ENCODE results near the gene SMG5.

SMG5 gene

DNA sequence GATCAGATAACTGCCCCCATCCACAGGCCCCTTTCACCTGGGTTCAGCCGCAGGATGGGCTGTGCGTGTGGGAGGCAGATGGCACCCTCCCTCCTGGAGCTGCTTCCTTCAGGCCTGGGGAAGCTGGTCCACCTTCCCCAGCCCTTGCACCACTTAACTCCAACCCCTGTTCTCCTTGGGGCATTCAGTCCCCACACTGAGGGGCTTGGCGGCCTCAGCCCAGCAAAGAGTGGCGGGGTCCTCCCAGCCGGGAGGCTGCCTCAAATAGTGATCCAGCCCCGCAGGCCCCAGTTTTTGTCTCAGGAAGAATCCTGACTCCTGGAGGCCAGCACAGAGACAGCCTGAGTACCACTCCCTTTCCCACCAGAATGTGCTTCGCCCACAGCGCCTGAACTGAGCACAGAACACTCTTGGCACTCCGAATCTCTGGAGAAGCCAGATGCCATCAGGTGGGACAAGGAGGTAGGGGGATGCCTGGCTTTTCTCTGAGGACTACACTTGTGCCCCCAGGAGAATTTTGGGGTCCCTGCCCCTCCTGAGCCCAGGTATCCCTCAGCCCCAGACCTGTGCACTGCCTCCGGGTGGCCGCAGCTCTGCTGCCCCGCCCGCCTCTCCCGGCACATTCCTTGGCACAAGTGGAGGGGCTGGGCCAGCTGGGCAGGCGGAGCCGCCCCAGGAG, 35.7 kb downstream of the SMG5 start:
- Mint-ChIP-seq H3K9me3 (no peaks in the 10 kb centered on the region), H3K4me1 (peaks cover 30% of the 10 kb centered on the region), H3K36me3 (peaks cover 13% of the 10 kb centered on the region), H3K4me3 (no peak overlapping the region), H3K27me3 (peaks cover 3% of the 10 kb centered on the region), H3K27ac (no peak overlapping the region)
- no peak for DNase-seq
- CTCF ChIA-PET: interaction anchor here (1.1 kb wide), 1 partner anchor 105 kb away, joined by 3 read pairs; no protein-coding TSS in a partner anchor

DNA sequence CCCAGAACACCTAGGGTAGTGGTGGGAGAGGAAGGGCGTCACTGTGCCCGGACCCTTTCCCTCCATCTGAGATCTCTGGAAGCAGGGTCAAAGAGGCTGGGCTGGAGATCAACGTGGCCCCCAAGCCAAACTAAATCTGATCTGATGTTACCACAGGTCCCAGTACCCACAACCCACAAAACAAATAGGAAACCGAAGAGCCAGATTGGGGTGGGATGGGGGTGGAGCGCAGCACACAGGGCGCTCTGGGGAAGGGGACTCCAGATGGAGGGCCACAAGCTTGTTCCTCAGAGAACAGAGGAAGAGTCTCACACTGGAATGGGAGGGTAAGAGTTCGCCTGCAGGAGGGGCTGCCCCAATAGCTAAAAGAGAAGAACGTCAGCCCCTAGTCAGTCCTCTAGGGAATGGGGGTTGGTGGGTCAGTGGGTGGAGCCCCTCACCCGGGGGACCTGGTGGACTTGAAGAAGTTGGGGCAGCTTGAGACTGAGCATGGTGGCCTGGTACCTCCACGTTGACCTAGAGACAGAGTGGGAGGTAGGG, 36.3 kb downstream of the SMG5 start:
- Mint-ChIP-seq H3K27me3 (peaks cover 3% of the 10 kb centered on the region), H3K27ac (peak overlapping the region; percentile 13), H3K9me3 (no peaks in the 10 kb centered on the region), H3K4me1 (peaks cover 24% of the 10 kb centered on the region), H3K4me3 (no peak overlapping the region), H3K36me3 (peaks cover 13% of the 10 kb centered on the region)
- DNase-seq: no peak
- CTCF ChIA-PET: interaction anchor here (1.6 kb wide), 1 partner anchor 10 kb away, joined by 3 read pairs; no protein-coding TSS in a partner anchor

DNA sequence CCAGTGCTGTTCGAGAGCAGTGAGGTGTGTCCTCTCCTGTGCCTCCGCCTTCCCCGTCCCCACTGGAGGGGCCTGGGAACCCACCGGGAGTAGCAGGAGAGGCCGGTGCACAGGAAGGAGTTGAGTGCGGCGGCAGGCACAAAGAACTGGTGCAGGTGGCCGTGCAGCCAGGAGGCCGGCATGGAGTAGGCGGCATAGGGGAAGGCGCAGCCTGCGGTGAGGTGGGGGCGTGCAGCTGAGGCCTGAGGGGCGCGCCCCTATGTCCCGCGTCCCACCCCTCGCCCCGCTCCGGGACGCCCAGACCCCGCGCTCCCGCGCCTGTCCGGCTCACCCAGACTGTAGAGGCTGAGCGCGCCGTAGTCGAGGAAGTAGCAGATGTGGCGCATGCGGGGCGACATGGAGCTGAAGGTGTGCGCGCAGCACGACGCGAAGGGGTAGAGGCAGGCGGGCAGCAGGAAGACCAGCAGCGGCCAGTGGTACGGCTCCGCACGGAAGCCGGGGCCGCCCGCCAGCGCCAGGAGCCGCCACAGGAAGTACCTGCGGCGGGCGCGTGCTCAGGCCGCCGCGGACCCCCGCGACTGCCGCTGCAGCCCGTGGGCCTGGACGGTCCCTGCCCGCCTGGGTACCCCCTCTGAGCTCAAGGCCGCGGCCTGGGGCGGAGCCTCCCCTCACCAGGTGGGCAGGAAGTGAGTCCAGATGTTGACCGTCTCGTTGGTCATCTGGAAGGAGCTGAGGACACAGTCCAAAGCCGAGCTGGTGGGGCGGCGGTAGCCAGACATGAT, 37.0 kb downstream of the SMG5 start:
- Mint-ChIP-seq H3K27me3 (peaks cover 3% of the 10 kb centered on the region), H3K27ac (peak overlapping the region; percentile 13), H3K4me1 (peaks cover 20% of the 10 kb centered on the region), H3K9me3 (no peaks in the 10 kb centered on the region), H3K36me3 (peaks cover 10% of the 10 kb centered on the region), H3K4me3 (peak overlapping the region; percentile 72)
- CTCF ChIA-PET: interaction anchor here (1.6 kb wide), 1 partner anchor 9 kb away, joined by 3 read pairs; no protein-coding TSS in a partner anchor
- peak; percentile 69 for DNase-seq

DNA sequence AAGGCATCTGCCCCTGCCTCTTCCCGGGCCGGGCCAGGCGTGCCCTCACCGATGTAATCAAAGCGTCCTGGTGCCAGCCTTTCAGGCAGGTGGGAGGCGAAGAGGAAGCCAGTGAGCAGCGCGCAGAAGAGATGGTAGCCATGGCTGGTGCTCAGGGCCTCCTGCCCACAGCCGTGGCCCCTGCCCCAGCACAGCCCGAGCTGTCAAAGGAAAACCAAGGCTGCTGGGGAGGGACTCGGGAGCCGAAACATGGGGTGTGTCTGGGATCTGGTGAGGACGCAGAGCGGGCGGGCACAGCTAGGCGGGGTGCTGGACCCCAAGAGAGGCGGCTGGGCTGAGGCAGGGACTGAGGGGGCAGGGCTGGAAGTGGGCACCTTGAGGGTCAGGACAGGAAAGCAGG, 37.9 kb downstream of the SMG5 start:
- peaks cover 11% of the 10 kb centered on the region for H3K36me3 Mint-ChIP-seq
- H3K9me3 Mint-ChIP-seq: no peaks in the 10 kb centered on the region
- no peak overlapping the region for H3K27ac Mint-ChIP-seq
- CTCF ChIA-PET: interaction anchor here (1.6 kb wide), 1 partner anchor 8 kb away, joined by 3 read pairs; no protein-coding TSS in a partner anchor
- no peak for DNase-seq
- peaks cover 3% of the 10 kb centered on the region for H3K27me3 Mint-ChIP-seq
- peaks cover 19% of the 10 kb centered on the region for H3K4me1 Mint-ChIP-seq
- H3K4me3 Mint-ChIP-seq: peak overlapping the region; percentile 72

DNA sequence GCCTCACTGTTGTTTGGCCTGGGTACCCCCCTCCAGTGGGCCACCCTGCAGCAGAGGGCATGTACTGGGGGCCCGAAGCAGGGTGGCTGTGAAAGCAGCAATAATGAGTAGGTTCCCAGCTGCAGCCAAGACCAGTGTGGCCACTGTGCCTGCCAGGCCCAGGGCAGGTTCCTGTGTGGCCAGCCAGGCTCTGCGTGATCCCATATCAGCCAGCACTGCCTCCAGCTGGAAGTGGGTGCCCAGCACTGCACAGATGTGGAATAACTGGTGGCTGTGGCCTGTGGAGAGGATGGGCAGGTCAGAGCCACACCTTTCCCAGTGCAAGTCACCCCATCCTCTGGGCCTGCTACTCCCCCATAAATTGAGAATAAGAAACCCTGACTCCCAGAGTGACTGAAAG, 38.5 kb downstream of the SMG5 start:
- CTCF ChIA-PET: no interaction called here
- DNase-seq: no peak
- Mint-ChIP-seq H3K9me3 (no peaks in the 10 kb centered on the region), H3K4me3 (no peak overlapping the region), H3K27me3 (peaks cover 3% of the 10 kb centered on the region), H3K36me3 (peaks cover 9% of the 10 kb centered on the region), H3K4me1 (peaks cover 19% of the 10 kb centered on the region), H3K27ac (no peak overlapping the region)

DNA sequence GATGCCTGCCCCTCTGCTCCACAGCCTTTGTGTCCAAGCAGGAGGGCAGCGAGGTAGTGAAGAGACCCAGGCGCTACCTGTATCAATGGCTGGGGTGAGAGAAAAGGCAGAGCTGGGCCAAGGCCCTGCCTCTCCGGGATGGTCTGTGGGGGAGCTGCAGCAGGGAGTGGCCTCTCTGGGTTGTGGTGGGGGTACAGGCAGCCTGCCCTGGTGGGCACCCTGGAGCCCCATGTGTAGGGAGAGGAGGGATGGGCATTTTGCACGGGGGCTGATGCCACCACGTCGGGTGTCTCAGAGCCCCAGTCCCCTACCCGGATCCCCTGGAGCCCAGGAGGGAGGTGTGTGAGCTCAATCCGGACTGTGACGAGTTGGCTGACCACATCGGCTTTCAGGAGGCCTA, 39.9 kb downstream of the SMG5 start:
- H3K4me3 Mint-ChIP-seq: no peak overlapping the region
- H3K9me3 Mint-ChIP-seq: no peaks in the 10 kb centered on the region
- H3K4me1 Mint-ChIP-seq: peaks cover 19% of the 10 kb centered on the region
- H3K36me3 Mint-ChIP-seq: peaks cover 13% of the 10 kb centered on the region
- H3K27ac Mint-ChIP-seq: no peak overlapping the region
- DNase-seq: no peak
- peaks cover 3% of the 10 kb centered on the region for H3K27me3 Mint-ChIP-seq
- CTCF ChIA-PET: interaction anchor here (0.6 kb wide), 1 partner anchor 122 kb away, joined by 3 read pairs; no protein-coding TSS in a partner anchor

DNA sequence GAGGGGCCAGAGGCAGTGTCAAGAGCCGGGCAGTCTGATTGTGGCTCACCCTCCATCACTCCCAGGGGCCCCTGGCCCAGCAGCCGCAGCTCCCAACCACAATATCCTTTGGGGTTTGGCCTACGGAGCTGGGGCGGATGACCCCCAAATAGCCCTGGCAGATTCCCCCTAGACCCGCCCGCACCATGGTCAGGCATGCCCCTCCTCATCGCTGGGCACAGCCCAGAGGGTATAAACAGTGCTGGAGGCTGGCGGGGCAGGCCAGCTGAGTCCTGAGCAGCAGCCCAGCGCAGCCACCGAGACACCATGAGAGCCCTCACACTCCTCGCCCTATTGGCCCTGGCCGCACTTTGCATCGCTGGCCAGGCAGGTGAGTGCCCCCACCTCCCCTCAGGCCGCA, 40.7 kb downstream of the SMG5 start, which contains the start of gene BGLAP:
BGLAP (plus strand) TSS at position 259 of the 400 bp plus-strand sequence; CDS start at position 307, 48 bp downstream.
- DNase-seq: no peak
- Mint-ChIP-seq H3K36me3 (peaks cover 17% of the 10 kb centered on the region), H3K27ac (no peak within 1 kb of the TSS), H3K4me1 (peaks cover 19% of the 10 kb centered on the region), H3K4me3 (no peak within 1 kb of the TSS), H3K27me3 (peaks cover 3% of the 10 kb centered on the region), H3K9me3 (no peaks in the 10 kb centered on the region)
- CTCF ChIA-PET: interaction anchor here (0.6 kb wide), 1 partner anchor 100 kb away, joined by 3 read pairs; no protein-coding TSS in a partner anchor

DNA sequence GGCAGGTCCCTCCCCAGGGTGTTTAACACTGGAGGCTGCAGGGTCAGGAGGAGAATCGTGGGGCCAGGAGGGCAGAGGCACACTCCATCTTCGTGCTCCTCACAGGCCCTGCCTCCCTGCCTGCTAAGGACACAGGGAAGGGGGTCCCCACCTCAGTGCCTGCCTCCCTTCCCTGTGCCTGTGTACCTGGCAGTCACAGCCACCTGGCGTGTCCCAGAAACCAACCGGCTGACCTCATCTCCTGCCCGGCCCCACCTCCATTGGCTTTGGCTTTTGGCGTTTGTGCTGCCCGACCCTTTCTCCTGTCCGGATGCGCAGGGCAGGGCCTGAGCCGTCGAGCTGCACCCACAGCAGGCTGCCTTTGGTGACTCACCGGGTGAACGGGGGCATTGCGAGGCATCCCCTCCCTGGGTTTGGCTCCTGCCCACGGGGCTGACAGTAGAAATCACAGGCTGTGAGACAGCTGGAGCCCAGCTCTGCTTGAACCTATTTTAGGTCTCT, 41.3 kb downstream of the SMG5 start:
- Mint-ChIP-seq H3K27me3 (peaks cover 3% of the 10 kb centered on the region), H3K9me3 (no peaks in the 10 kb centered on the region), H3K27ac (no peak overlapping the region), H3K4me1 (peaks cover 19% of the 10 kb centered on the region), H3K36me3 (peaks cover 20% of the 10 kb centered on the region), H3K4me3 (no peak overlapping the region)
- no peak for DNase-seq
- CTCF ChIA-PET: interaction anchor here (0.6 kb wide), 2 partner anchors 74 to 99 kb away, joined by 3 read pairs; no protein-coding TSS in a partner anchor

DNA sequence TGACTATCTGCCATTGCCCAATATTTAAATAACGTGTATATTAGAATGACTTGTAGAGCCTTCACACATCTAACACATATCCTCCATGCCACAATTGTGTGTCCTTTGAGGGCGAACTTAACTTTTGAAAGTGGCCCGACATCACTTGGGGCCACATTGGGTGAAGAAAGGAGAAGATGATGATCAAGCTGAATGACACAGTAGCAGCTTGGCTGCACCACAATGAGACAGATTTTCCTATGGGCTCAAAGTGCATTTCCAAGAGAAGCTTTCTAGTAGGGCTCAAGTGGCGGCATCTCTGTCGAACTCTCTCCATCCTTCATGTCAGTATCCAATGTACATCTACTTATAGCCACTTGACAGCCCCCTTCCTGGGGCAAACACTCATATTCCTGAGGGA, 44.4 kb downstream of the SMG5 start:
- Mint-ChIP-seq H3K9me3 (no peaks in the 10 kb centered on the region), H3K27me3 (no peaks in the 10 kb centered on the region), H3K36me3 (peaks cover 25% of the 10 kb centered on the region), H3K4me3 (no peak overlapping the region), H3K27ac (no peak overlapping the region), H3K4me1 (no peaks in the 10 kb centered on the region)
- CTCF ChIA-PET: no interaction called here
- no peak for DNase-seq

DNA sequence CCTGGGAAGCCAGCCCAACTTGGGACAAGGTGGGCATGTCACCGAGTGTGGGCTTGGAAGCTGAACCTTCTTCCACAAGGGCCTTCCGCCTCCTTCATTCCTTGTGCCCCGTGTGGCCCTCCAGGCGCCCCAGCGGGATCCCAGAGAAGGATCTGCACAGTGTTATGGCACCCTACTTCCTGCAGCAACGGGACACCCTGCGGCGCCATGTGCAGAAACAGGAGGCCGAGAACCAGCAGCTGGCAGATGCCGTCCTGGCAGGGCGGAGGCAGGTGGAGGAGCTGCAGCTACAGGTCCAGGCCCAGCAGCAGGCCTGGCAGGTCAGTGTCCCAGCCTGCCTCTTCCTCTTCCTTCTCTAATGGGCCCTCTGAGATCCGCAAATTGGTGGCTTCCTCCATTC, 46.5 kb downstream of the SMG5 start:
- H3K36me3 Mint-ChIP-seq: peaks cover 25% of the 10 kb centered on the region
- no peaks in the 10 kb centered on the region for H3K9me3 Mint-ChIP-seq
- CTCF ChIA-PET: interaction anchor here (1.5 kb wide), 1 partner anchor 9 kb away, joined by 3 read pairs; no protein-coding TSS in a partner anchor
- no peak overlapping the region for H3K4me3 Mint-ChIP-seq
- no peak for DNase-seq
- no peak overlapping the region for H3K27ac Mint-ChIP-seq
- no peaks in the 10 kb centered on the region for H3K4me1 Mint-ChIP-seq
- H3K27me3 Mint-ChIP-seq: no peaks in the 10 kb centered on the region

DNA sequence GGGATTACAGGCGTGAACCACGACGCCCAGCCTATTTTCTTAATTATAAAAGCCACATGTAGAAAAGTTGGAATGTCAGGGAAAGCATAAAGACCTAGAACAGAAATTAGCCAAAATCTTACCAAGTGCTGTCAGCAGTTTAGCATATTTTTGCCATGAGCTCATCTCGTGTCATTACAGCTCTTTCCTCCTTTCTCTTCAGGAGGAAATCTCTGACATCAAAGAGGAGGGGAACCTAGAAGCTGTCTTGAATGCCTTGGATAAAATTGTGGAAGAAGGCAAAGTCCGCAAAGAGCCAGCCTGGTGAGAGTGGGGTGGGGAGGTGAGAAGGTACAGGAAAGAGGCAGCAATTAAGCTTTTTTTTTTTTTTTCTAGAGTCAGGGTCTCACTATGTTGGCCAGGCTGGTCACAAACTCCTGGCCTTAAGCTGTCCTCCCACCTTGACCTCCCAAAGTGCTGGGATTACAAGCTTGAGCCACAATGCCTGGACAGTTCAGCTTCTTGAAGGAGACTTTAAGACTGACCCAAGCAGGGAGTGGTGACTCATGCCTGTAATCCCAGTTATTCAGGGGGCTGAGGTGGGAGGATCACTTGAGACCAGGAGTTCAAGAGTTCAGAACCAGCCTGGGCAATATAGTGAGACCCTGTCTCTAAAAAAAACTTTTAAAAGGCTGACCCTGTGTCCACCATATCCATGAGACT, 49.0 kb downstream of the SMG5 start:
- DNase-seq: no peak
- no peak overlapping the region for H3K27ac Mint-ChIP-seq
- no peaks in the 10 kb centered on the region for H3K9me3 Mint-ChIP-seq
- CTCF ChIA-PET: interaction anchor here (1.0 to 1.1 kb wide), 2 partner anchors 86 to 88 kb away, joined by 3 read pairs; no protein-coding TSS in a partner anchor
- peaks cover 27% of the 10 kb centered on the region for H3K36me3 Mint-ChIP-seq
- no peaks in the 10 kb centered on the region for H3K4me1 Mint-ChIP-seq
- no peaks in the 10 kb centered on the region for H3K27me3 Mint-ChIP-seq
- no peak overlapping the region for H3K4me3 Mint-ChIP-seq

DNA sequence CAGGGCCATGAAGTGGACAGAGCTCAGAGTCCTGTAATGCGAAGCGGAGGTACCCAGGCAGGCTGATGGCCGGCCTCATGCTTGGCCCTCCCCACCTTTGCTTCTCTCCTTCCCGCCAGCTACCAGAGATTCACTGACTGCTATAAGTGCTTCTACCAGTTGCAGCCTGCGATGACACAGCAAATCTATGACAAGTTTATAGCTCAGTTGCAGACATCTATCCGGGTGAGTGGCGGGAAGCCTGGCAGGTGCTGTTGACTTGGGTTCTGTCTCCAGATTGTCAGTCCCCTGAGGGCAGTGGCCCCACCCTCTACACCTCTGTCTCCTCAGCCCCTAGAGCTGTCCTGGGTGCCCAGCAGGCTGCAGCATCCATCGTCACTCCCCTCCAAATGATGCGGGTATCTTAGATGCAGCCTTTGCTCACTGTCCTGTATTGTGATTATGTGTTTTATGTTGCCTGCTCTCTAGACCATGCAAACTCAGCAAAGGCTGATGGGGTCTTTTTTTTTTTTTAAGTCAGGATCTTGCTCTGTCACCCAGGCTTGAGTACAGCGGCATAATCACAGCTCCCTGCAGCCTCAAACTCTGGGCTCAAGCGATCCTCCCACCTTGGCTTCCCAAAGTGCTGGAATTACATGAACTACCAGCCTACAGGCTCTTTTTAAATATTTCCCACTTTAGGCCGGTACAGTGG, 50.3 kb downstream of the SMG5 start:
- Mint-ChIP-seq H3K36me3 (peaks cover 28% of the 10 kb centered on the region), H3K9me3 (no peaks in the 10 kb centered on the region), H3K27me3 (no peaks in the 10 kb centered on the region), H3K4me1 (peaks cover 2% of the 10 kb centered on the region), H3K4me3 (no peak overlapping the region), H3K27ac (no peak overlapping the region)
- no peak for DNase-seq
- CTCF ChIA-PET: interaction anchor here (0.5 to 1.1 kb wide), 3 partner anchors 10 to 87 kb away, joined by 3 read pairs; no protein-coding TSS in a partner anchor

DNA sequence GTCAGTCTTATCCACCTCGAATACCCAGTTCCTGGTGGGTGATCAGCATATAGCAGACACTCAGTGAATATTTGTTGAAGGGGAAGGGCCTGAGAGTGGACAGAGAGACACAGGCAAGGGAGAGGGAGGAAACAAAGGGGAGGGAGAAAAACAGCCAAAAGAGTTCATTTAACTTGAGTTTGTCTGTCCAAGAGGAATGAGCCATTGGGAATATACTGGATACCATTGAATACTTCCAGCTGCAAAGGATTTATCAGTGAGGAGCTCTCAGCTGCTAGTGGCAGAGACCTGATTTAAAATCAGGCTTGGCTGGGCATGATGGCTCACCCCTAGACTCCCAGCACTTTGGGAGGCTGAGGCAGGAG, 52.2 kb downstream of the SMG5 start:
- Mint-ChIP-seq H3K27me3 (no peaks in the 10 kb centered on the region), H3K4me3 (no peak overlapping the region), H3K36me3 (peaks cover 26% of the 10 kb centered on the region), H3K27ac (no peak overlapping the region), H3K4me1 (peaks cover 14% of the 10 kb centered on the region), H3K9me3 (no peaks in the 10 kb centered on the region)
- CTCF ChIA-PET: interaction anchor here (9.9 kb wide), 1 partner anchor 81 kb away, joined by 315 read pairs; the partner anchor contains the start of gene SEMA4A
- no peak for DNase-seq

Data from activated naive CD4-positive, alpha-beta T cell treated with anti-CD3 and anti-CD28 coated beads, Interleukin-2, amount 10 ng/mL, durations not matched to agents 7 days and 5 days (primary cell).